Epithelial cell of prostate (primary cell): ENCODE results near the gene ARHGEF4.
A peak's percentile ranks its signal among the peaks of the same experiment; 100 is the strongest.

ENCODE experiments used
- DNase-seq: peaks from one replicate; pipeline ENCODE4 v3.0.0-alpha.2; 2011; ENCODE audit warnings: low read depth, low spot score
- H3K27ac ChIP-seq: fragments of 450-650 bp; 2 replicates; pipeline ENCODE4 v1.5.1; 2017; ENCODE audit warnings: mild to moderate bottlenecking

Gene ARHGEF4

GRCh38 chr2:130848526-130849210 is 12.0 kb downstream of the ARHGEF4 start:
- H3K27ac ChIP-seq, result no peak overlapping the region
- no peak for DNase-seq

DNA sequence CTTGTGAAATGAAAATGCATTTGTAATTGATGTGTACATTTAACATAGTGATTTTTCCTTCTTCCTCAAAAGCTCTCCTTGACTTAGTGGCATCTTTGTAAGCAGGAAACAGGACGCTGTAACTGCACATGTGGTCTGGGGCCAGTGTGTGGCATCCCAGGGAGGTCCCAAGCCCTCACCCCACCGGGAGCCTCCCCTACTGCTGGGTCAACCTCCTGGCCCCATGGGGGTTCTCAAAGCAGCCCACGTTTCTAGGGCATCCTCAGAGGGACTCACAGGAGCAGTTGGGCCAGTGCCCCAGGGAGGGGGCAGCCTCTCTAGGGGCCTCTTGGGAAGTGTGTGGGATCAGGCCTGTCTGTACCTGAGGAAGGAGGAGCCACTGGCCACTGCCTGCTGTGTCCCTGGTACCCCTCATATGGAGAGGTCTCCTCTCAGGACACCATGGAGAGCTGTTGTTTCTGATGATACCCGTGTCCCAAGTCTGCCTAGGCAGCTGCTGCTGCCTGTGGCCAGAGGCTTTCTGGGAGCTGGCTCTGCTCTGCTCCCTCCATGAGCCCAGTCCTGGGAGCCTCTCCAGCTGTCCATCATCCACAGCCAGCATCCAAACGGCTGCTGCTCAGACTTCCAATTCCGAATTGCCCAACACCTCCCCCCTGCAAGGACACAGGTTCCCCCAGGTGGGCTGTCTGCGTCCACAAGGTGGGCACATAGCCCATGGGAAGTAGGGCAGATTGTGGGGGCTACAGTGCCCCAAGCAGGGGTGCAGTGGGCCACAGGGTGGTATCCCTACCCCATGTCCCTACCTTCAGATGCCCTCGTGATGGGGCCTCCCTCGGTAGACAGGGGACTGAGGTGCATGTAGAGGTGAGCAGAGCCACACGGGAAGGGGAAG is 13.4 kb downstream of the ARHGEF4 start:
- no peak for DNase-seq
- H3K27ac ChIP-seq, result no peak overlapping the region

DNA sequence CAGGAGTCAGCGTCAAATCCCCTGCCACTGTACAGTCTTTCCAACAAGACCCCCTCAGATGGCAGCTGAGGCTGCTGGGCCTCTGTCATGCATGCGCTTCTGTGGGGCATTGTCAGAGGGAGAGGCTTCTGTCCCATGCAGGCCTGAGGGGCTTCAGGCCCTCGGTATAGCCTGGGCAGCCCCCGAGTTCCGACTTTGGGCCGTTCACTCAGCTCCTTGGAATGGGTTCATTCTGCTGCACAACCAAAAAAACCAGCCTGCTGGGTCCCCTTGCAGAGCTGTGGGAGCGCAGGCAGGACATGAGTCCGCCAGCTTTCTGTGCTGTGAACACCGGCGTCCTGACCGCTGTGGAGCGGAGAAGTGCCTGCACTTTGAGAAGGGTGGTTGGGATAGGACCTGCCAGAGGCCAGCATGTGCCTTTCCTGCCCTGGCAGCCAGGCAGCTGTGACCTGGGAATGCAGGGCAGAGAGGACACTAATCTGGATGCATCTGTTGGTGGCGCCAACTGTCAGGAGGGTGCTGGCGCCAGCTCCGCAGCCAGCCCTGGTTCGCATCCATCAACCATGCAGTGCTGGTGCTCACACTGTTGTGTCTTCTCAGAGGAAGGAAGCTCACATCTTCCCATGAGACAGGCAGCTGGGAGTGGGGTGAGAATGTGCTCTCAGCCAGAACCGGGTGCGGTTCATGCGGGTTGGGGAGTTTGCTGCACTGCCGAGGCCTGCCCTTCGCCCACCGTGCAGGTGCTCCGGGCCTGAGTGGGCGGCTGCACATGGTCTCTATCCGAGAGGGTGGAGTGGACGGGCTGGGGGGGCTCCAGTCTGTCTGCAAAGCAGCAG is 14.3 kb downstream of the ARHGEF4 start:
- H3K27ac ChIP-seq, result peak overlapping the region; percentile 26
- DNase-seq, result no peak

DNA sequence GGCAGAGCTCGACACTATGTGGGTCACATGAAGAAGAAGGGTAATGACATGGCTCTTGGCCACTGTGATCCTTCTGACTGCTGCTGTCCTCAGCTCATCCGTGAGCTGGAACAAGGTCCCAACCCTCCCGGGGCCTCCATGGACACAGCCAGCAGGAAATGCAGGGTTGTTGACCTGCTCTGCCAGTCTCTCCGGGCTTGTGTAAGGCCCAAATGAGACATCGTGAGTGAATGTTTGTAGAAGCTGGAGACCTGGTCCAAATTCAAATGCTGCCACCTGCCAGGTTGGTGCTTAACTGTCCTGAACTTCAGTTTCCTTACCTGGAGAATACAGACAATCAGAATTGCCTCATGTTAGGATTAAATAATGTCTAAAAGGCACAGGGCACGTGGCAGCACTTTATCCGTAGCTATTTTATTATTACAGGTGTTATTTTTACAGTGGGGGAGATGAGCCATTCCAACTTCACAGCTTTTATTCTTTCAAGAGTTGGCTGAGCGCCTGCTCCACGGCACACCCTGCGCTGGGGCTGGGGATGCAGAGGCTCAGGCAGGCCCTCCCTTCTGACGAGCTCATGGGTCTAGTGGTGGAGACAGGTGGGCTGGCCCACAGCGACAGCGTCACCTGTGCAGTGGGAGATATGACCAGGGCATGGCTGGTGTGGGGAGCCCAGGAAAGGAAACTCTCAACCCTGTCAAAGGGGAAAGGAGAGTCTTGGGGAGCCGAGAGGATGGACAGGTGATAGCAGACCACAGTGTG is 15.1 kb downstream of the ARHGEF4 start:
- no peak for DNase-seq
- peak overlapping the region; percentile 26 for H3K27ac ChIP-seq

- no peak for DNase-seq
- no peak overlapping the region for H3K27ac ChIP-seq
These were observed 15.9 kb downstream of the ARHGEF4 start for GRCh38 chr2:130852521-130853115.

DNA sequence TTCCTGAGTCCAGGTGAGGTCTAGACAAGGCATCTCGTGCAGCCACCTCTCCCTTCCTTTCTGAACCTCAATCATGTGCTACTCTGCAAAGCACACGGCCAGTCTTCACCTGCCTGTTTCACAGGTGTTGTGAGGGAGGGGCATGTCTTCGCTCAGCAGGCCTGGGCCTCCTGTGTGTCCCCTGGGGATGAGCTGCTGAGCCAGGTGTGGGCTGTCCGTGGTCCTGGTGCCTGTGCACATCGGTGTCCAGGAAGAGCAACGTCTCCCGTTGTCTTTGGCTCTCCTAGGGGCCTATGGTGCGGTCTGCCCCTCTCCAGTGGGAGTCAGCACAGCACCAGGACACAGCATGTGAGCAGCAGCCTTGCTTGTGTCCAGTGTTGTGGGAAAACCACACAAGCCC is 16.7 kb downstream of the ARHGEF4 start:
- DNase-seq, result no peak
- H3K27ac ChIP-seq, result no peak overlapping the region

DNA sequence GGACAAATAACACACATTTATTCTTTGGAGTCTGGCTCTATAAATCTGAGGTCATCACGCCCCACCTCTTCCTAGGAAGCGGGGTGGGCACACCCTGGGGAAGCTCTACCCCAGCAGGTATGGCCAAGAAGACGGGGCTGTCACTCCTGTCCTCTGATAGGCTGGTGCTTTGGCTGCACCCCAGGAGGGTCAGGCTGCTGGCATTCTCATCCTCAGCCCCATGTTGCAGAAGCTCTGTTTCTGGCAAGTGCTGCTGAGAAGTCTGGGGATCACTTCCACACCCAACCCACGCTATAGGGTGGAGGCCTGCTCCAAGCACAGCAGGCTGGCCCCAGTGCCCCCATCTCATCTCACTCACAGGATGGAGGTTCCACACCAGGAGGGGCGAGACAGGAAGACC is 17.6 kb downstream of the ARHGEF4 start:
- no peak overlapping the region for H3K27ac ChIP-seq
- DNase-seq, result no peak

DNA sequence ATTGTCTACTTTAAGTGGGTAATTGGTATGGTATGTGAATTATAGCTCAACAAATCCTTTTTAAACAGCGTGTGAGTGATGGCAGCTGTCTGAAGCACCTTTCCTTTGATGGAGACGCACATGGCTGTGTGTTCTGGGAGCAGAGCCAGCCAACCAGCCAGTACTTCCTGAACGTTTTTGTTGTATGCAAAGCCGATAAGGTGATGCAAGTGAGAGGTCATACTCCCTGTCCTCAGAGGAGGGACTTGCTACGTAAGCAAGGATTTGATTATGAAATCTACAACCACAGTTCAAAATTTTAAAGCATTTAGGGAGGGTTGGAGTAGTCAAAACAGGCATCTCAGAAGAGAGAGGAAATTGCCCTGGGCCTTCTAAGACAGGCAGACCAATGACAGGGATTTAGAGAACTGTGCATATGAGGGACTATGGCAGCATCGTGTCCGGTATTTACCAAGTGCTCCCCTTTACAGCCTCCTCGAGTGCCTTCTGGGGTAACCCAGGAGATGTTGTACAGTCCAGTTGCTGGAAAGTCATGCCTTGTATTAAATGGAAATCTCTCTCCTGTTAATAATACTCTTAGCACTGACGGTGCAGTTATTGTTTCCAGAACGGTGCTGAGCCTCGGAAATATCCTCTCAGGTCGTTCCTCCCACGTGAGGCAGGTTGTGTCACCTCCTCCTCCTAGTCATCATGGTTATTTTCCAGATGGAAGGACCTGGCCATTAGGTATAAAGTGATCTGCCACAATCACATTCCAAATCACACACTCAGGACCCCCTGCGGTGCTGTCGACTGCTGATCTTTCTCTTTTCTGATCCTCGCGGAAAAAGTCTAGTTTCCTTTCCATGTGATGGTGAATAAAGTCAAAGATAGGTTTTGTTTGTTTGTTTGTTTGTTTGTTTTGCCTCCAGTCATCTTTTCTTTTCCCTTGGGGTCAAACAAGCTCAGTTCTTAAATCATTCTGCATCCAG is 28.4 kb downstream of the ARHGEF4 start:
- H3K27ac ChIP-seq, result peak overlapping the region; percentile 90
- DNase-seq, result peak; percentile 97

- H3K27ac ChIP-seq, result peak overlapping the region; percentile 28
- no peak for DNase-seq
These were observed 32.9 kb downstream of the ARHGEF4 start for GRCh38 chr2:130869441-130870160.

DNA sequence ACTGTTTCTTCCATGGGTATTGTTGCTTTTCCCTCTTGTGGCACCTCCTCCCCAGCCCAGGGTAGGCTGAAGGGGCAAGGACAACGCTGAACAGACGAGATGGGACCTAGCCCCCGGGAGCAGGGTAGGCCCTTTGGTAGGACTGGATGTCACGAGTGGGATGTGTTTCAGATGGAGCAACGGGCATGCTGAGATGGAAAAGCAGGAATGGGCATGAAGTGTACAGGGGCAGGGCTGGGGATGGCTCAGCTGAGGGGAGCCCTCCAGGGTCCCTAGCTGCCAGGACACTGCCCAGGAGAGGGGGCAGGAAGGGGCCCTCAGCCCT is 33.4 kb downstream of the ARHGEF4 start:
- no peak overlapping the region for H3K27ac ChIP-seq
- no peak for DNase-seq

DNA sequence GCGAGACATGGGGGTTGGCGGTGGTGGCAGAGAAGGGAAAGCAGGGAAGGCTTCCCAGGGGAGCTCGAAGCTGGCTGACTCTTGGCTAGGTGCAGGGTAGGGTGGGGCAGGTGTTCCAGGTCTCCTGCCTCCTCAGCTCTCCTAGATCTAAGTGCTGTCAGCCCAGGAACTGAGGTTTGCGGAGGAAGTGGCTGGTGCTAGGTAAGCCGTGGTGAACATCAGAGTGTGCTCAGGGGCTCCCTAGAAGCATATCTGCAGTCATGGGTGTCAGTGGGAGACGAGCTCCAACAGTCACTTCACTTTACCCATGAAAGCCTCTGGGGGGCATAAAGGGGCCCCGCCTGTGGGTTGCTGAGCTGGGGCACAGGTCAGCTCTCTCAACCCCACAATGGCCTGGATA is 34.1 kb downstream of the ARHGEF4 start:
- H3K27ac ChIP-seq, result no peak overlapping the region
- DNase-seq, result no peak

DNA sequence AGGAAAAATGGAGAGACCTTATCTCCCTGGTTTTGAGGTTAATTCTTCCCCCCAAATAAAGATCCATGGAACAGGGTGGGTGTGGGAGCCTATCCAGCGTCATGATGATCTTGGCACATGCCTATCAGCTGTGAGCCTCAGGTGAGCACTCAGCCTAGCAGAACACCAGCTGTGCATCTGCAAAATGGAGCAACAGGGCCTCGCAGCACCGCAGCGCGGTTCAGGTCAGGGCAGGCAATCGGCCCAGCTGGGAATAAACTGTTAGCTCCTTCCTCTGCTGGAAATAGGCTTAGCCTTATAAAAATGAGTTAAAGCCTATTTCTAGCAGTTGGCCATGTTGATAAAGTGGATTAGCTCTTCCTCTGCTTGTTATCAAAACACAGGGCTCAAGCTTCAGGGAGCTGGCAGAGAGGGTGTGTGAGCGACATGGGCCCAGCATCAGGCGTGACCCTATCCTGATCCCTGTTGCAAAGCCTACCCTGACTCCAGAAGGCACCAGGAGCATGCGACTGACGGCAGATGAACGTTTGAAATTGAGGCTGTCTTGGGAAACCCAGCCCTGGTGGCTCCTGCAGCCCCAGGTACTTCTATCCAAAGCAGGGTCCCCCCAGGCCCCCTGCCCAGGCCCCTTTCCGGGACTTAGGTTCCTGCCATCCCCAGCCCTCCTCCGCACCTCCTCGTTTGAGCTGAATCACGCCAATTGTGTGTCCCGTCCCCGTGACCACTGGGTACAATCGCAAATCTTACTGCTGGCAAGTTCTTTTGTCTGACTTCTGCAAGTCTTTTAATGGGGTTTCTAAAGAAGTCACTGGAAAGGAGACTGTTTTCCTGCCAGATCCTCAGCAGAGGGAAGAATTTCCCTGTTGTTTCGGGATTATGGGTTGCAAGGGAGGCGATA is 35.4 kb downstream of the ARHGEF4 start:
- no peak overlapping the region for H3K27ac ChIP-seq
- no peak for DNase-seq

- H3K27ac ChIP-seq, result peak overlapping the region; percentile 17
- DNase-seq, result no peak
These were observed 36.0 kb downstream of the ARHGEF4 start for GRCh38 chr2:130872741-130873125.

GRCh38 chr2:130873700-130874346 is 37.1 kb downstream of the ARHGEF4 start:
- no peak for DNase-seq
- peak overlapping the region; percentile 17 for H3K27ac ChIP-seq

DNA sequence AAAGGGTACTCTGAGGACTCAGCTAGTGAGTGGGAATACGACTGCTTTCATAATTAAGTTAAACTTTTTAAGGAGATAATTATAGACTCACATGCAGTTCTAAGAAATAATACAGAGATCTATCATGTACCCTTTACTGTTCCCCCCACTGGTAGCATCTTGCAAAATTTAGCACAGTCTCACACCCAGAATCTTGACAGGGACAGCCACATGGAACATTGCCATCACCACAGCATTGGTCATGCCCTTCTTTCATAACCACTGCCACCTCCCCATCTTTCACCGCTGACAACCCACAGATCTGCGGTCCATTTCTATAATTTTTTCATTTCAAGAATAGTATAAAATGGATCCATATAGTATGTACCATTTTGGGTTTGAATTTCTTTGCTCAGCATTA is 37.8 kb downstream of the ARHGEF4 start:
- DNase-seq, result no peak

DNA sequence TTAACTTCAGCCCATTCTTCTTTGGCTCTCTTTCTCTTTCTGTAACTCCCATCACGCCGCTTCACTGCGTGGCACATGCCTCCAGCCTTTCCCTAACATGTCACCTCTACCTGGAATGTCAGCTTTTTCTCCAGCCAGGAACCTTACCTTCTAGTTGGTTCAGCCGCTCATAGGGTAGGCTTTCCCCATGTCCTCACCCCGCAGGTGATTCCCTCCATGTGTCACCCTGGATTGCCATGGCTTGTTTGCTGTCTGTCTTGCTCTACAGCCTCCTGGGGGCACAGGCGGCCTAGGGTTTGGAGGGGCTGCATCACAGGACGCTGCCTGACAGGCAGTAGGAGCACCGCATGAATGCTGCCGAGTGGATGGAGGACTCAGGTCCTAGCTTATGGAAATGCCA is 39.2 kb downstream of the ARHGEF4 start:
- no peak for DNase-seq
- no peak overlapping the region for H3K27ac ChIP-seq

More for the DNA sequence above, 37.8 kb downstream of the ARHGEF4 start:
- no peak overlapping the region for H3K27ac ChIP-seq

DNA sequence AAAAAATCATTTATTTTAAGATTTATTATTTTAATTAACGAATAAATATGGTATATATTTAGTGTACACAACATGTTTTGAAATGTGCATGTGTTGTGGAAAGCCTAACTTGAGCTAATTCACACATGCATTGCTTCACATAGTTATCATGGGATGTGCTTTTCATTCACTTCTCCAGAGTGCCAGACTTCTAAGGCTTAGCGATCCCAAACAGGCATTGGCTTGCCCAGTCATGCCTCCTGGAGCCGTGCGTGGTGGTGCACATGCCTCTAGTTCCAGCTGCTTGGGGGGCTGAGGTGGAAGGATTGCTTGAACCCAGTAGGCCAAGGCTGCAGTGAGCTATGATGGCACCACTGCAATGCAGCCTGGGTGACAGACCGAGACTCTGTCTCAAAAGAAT is 40.5 kb downstream of the ARHGEF4 start:
- peak overlapping the region; percentile 16 for H3K27ac ChIP-seq
- no peak for DNase-seq
